Measurements from ENCODE around the gene DBF4B. TPM values are rescaled to one million over a fixed set of nuclear protein-coding genes. Genes with fewer than 3 reads are reported as not detected.

The DBF4B gene
- total and polyA plus RNA-seq, 2 of the 13 experiments (the other 11 are each of a cell fraction or from before 2014, with no cell fraction given), result 11.7 to 13.2 TPM

GRCh38 chr17:44775136-44775837, 66.8 kb downstream of the DBF4B start (continued):
- TF ChIP-seq FOXC1 (CRISPR knock-in tag; IDR thresholded peaks at IDR 0.05; ENCODE audit: borderline replicate concordance) (peak; percentile 57), ZBTB3 (CRISPR knock-in tag; IDR thresholded peaks at IDR 0.05; ENCODE audit: borderline replicate concordance, low read depth) (peak; percentile 69; the same call in 1 of the 2 replicates), ZNF468 (CRISPR knock-in tag; IDR thresholded peaks at IDR 0.05) (0 out of 2 replicates have a peak, but pooled peaks have one; percentile 89), POGK (CRISPR knock-in tag; conservative IDR thresholded peaks at IDR 0.05) (peak; percentile 18; the same call in 1 of the 2 replicates), ZNF772 (CRISPR knock-in tag; IDR thresholded peaks at IDR 0.05) (peak; percentile 80), SMARCE1 (IDR thresholded peaks at IDR 0.05; ENCODE audit: borderline replicate concordance) (no peak), ZNF317 (CRISPR knock-in tag; IDR thresholded peaks at IDR 0.05) (no peak; the same call in 1 of the 2 replicates), HNF1A (IDR thresholded peaks at IDR 0.05; ENCODE audit: low read depth) (no peak), HNF1A (CRISPR knock-in tag; IDR thresholded peaks at IDR 0.05; ENCODE audit: borderline replicate concordance) (peak; percentile 36; the same call in 1 of the 2 replicates), DMTF1 (CRISPR knock-in tag; IDR thresholded peaks at IDR 0.05) (no peak; the same call in 1 of the 2 replicates), ZNF224 (CRISPR knock-in tag; IDR thresholded peaks at IDR 0.05) (no peak), TCF12 (IDR thresholded peaks at IDR 0.05) (no peak), TCF12 (CRISPR knock-in tag; IDR thresholded peaks at IDR 0.05) (peak; percentile 59; the same call in 1 of the 2 replicates), HOXA3 (CRISPR knock-in tag; IDR thresholded peaks at IDR 0.05) (peak; percentile 41; the same call in 1 of the 2 replicates), RFX5 (IDR thresholded peaks at IDR 0.05; ENCODE audit: low read depth, low read length) (0 out of 2 replicates have a peak, but pooled peaks have one; percentile 4), ARNTL (CRISPR knock-in tag; IDR thresholded peaks at IDR 0.05) (peak; percentile 66), SP4 (CRISPR knock-in tag; IDR thresholded peaks at IDR 0.05) (no peak), CEBPZ (IDR thresholded peaks at IDR 0.05; ENCODE audit: low read length) (no peak)

All from HepG2 (cell line).